ENCODE data around the gene CPNE5.
A peak's percentile ranks its signal among the peaks of the same experiment; 100 is the strongest.

Gene CPNE5

DNA sequence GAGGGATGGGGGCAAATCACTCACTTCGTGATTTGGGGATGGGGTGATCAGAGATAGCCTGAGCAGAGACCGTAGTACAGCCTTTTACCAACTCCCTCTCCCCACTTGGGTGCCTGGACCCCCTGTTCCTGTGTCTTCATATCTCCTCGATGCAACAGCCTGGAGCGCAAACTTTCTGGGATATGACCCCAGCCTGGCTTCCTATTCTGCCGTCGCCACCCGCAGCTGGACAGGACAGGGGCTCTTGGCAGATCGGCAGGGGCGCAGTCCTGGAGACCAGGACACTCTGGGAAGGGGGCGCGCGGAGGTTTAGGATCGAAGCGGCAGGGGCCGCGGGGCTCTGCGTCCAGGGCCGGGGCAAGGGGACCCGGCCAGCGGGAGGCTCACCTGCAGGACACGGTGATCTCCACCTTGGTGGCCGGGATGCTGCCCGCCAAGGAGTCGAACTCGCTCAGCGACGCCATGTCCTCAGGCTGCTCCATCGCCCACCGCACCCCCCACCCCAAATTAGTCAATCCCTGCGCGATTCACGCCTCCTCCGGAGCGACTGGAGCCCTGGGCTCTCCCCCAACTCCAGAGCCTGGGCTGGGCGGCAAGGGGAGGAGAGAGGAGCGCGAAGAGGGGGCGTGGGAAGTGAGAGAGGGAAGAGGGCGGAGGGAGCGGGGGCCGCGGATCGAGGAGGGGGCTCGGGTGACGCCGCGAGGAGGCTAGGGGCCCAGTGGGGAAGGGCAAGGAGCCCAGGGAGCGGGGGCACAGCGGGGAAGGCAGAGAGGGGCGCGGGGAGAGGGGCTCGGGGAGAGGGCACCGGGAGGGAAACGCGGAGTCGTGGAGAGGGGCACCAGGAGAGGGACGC lies at the start of gene CPNE5:
TSS of gene CPNE5 (minus strand) at position 549 of the 853 bp plus-strand sequence. CDS start at position 482, 67 bp downstream.
- TF ChIP-seq LEF1 (IDR thresholded peaks at IDR 0.05; ENCODE audit: borderline replicate concordance) (no peak), ZNF384 (IDR thresholded peaks at IDR 0.05) (no peak), SP1 (IDR thresholded peaks at IDR 0.05) (no peak), FOXA1 (IDR thresholded peaks at IDR 0.05) (no peak), BHLHE40 (IDR thresholded peaks at IDR 0.05; ENCODE audit: borderline replicate concordance) (no peak), CTBP1 (IDR thresholded peaks at IDR 0.05; ENCODE audit: borderline replicate concordance) (no peak), ELF4 (IDR thresholded peaks at IDR 0.05) (no peak), FOXK2 (IDR thresholded peaks at IDR 0.05) (no peak), SUZ12 (IDR thresholded peaks at IDR 0.05) (no peak), HDGF (IDR thresholded peaks at IDR 0.05; ENCODE audit: borderline replicate concordance) (no peak), TARDBP (IDR thresholded peaks at IDR 0.05) (no peak), NFRKB (IDR thresholded peaks at IDR 0.05) (no peak)
- TF ChIP-seq, protein P1, sequence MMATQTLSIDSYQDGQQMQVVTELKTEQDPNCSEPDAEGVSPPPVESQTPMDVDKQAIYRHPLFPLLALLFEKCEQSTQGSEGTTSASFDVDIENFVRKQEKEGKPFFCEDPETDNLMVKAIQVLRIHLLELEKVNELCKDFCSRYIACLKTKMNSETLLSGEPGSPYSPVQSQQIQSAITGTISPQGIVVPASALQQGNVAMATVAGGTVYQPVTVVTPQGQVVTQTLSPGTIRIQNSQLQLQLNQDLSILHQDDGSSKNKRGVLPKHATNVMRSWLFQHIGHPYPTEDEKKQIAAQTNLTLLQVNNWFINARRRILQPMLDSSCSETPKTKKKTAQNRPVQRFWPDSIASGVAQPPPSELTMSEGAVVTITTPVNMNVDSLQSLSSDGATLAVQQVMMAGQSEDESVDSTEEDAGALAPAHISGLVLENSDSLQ (IDR thresholded peaks at IDR 0.05) = no peak
- no peak for DNase-seq (ENCODE audit: extremely low spot score)
- ChIA-PET CTCF (no interaction called here), POLR2A (no interaction called here)

DNA sequence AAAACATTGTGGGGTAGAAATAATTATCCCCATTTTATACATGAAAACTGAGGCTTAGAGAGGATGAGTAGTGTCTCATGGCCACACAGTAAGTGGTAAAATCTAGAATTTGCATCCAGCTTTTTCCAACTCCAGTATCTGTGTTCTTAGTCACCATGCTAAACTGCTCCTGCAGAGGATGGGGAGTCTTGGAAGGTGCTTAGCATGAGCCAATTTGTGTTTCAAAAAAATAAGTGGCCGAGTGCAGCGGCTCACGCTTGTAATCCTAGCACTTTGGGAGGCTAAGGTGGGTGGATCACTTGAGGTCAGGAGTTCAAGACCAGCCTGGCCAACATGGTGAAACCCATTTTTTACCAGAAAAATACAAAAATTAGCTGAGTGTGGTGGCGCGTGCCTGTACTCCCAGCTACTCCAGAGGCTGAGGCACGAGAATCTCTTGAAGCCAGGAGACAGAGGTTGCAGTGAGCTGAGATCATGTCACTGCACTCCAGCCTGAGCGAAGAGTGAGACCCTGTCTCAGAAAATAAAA lies 48.9 kb upstream of the CPNE5 start:
- TF ChIP-seq FOXM1 (IDR thresholded peaks at IDR 0.05; ENCODE audit: borderline replicate concordance) (no peak), LEF1 (IDR thresholded peaks at IDR 0.05; ENCODE audit: borderline replicate concordance) (no peak), FOXA1 (IDR thresholded peaks at IDR 0.05) (no peak), SP1 (IDR thresholded peaks at IDR 0.05) (no peak), SUZ12 (IDR thresholded peaks at IDR 0.05) (no peak), ZNF384 (IDR thresholded peaks at IDR 0.05) (no peak), BHLHE40 (IDR thresholded peaks at IDR 0.05; ENCODE audit: borderline replicate concordance) (no peak)
- CTCF ChIA-PET = no interaction called here

DNA sequence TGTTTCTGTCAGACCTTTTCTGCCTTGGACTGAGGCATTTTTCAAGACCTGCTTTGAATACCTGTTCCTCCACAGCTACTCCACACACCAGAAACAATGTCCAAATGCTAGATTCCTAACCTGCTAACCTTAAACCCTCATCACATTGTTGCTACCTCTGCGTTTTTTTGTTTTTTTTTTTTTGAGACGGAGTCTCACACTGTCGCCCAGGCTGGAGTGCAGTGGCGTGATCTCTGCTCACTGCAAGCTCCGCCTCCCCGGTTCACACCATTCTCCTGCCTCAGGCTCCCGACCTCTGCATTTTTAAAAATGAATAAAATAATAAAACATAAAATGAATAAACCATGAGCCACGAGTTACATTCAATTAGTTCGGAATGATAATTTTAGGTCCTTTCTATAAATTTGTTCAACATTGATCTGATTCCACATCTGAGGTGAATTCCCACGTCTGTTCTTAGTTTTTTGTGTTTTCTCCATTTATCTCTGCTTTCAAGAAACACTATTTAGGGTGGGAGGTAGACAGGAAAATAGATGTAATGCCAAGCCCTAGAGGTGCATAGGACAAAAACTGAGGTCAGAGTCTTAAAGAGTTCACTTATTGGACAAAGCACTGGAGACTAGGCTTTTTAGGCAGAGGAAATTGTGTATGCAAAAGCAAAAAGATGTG lies 47.8 kb upstream of the CPNE5 start:
- POLR2A ChIA-PET = interaction anchor here (4.9 kb wide), 1 partner anchor 13 kb away, joined by 70 read pairs; the partner anchor contains the start of gene PPIL1
- no peak for TF ChIP-seq ARNT (IDR thresholded peaks at IDR 0.05)
- TF ChIP-seq CTBP1 (IDR thresholded peaks at IDR 0.05; ENCODE audit: borderline replicate concordance) = no peak
- TF ChIP-seq HDGF (IDR thresholded peaks at IDR 0.05; ENCODE audit: borderline replicate concordance) = no peak
- TF ChIP-seq FOXA1 (IDR thresholded peaks at IDR 0.05) = no peak
- peak; percentile 68; the same call in 1 of the 2 replicates for TF ChIP-seq ZNF384 (IDR thresholded peaks at IDR 0.05)
- CTCF ChIA-PET = no interaction called here
- no peak for DNase-seq (ENCODE audit: extremely low spot score)

More for the DNA sequence above, 48.9 kb upstream of the CPNE5 start:
- no peak for DNase-seq (ENCODE audit: extremely low spot score)
- POLR2A ChIA-PET = interaction anchor here (2.8 kb wide), 1 partner anchor 13 kb away, joined by 22 read pairs; the partner anchor contains the start of gene PPIL1

DNA sequence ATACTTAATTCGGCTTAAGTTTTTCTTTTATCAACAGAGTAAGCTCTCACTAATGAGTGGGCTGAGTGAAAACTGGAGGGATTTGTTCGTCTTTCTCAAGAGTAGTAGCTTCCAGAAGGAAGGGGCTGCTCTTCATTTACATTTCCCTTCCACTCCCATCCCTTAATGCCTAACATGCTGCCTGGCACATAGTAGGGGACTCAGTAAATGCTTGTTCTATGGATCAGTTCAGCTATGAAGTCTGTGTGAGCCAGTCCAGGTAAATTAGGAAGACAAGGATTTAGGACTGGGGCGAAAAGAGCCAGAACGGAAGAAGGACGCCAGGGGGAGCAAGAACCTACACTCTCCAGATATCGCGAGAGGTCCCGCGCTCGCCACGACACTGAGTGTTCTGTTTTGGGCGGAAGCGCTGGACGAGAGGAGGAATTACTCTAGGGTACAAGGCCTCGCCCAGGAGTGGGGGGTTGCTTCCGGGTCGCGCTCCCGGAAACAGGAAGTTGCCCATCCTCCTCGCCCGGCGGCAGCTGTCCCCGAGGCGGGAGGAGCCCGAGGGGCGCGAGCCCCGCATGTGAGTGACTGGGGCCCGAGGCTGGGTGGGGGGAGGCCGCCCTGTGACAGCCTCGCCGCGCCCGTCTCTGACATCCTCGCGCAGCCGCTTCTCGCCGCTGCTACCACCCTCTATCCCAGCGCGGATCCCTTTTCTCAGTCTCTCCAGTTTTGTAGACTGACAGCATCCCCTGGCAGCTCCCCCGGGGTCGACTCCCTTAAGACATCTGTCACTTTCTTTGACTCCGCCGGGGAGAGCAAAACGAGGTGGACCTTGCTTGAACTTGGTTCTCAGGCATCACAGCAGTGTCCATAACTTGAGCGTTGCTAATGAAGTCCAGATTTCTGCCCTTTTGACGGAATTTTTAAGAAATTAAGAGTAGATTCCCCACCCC lies 46.5 kb upstream of the CPNE5 start, which contains the start of gene C6orf89:
TSS of gene C6orf89 (plus strand) at position 492 of the 941 bp plus-strand sequence. CDS start 13,493 bp downstream, outside the sequence.
- CTCF ChIA-PET = interaction anchor here (0.7 to 1.8 kb wide), 5 partner anchors 10 to 132 kb away, joined by 3 to 16 read pairs (median 5); partner anchors contain the start of gene PPIL1
- TF ChIP-seq L3MBTL2 (conservative IDR thresholded peaks at IDR 0.05) (peak; percentile 80), HDGF (IDR thresholded peaks at IDR 0.05; ENCODE audit: borderline replicate concordance) (no peak), CTBP1 (IDR thresholded peaks at IDR 0.05; ENCODE audit: borderline replicate concordance) (peak; percentile 12; the same call in 1 of the 2 replicates), LEF1 (IDR thresholded peaks at IDR 0.05; ENCODE audit: borderline replicate concordance) (no peak), SP1 (IDR thresholded peaks at IDR 0.05) (peak; percentile 15; the same call in 1 of the 2 replicates), FOXM1 (IDR thresholded peaks at IDR 0.05; ENCODE audit: borderline replicate concordance) (no peak), ELF4 (IDR thresholded peaks at IDR 0.05) (peak; percentile 93)
- TF ChIP-seq, protein P1 (IDR thresholded peaks at IDR 0.05) = peak; percentile 85
- POLR2A ChIA-PET = interaction anchor here (0.7 to 4.9 kb wide), 4 partner anchors 11 to 127 kb away, joined by 3 to 70 read pairs (median 6); partner anchors contain the start of genes MTCH1 and PPIL1
- DNase-seq (ENCODE audit: extremely low spot score) = peak; percentile 93

DNA sequence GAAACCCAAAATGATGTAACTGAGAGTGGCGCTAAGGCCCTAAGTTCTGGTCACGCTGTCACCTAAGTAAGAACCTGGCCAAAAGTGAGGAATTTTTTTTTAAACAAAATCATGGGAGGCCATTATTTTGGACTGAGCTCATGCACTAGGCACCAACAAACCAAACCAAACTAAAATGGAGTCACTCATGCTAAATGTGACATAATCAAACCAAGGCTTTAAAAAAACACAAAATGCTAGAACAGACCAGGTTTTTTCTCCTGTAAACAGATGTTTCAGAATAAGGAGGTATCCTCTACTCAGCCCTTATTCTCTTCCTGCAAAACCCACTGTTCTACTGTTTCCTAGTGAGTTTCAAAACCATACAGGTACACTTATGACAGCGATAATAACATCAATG lies 45.4 kb upstream of the CPNE5 start:
- TF ChIP-seq FOXA1 (IDR thresholded peaks at IDR 0.05) = no peak
- TF ChIP-seq SP1 (IDR thresholded peaks at IDR 0.05) = no peak
- no peak for TF ChIP-seq HDGF (IDR thresholded peaks at IDR 0.05; ENCODE audit: borderline replicate concordance)
- no peak for TF ChIP-seq NFRKB (IDR thresholded peaks at IDR 0.05)
- TF ChIP-seq TARDBP (IDR thresholded peaks at IDR 0.05) = no peak
- TF ChIP-seq BHLHE40 (IDR thresholded peaks at IDR 0.05; ENCODE audit: borderline replicate concordance) = no peak
- TF ChIP-seq, protein P1 (IDR thresholded peaks at IDR 0.05) = no peak
- ChIA-PET POLR2A (interaction anchor here (1.5 to 4.9 kb wide), 2 partner anchors 10 to 64 kb away, joined by 3 to 70 read pairs; partner anchors contain the start of gene PPIL1), CTCF (interaction anchor here (1.2 to 1.8 kb wide), 3 partner anchors 9 to 133 kb away, joined by 5 to 16 read pairs (median 13); partner anchors contain the start of gene PPIL1)
- DNase-seq (ENCODE audit: extremely low spot score) = no peak
